ENCODE data around the gene EXD3.
A peak's percentile ranks its signal among the peaks of the same experiment; 100 is the strongest.
"Not testable (repeated sequence)": the region's sequence is repeated elsewhere in the genome, so short reads cannot be mapped to it uniquely, and the experiment has no call there.

EXD3 gene

GRCh38 chr9:137454597-137455358, 31.8 kb upstream of the EXD3 start:
- H3K36me3 ChIP-seq, result peaks cover 53% of the 10 kb centered on the region
- H3K4me1 ChIP-seq, result peaks cover 36% of the 10 kb centered on the region
- peak overlapping the region; percentile 44 for H3K4me3 ChIP-seq (ENCODE audit: low read depth, low read length)
- no peaks in the 10 kb centered on the region for H3K27me3 ChIP-seq
- peak; percentile 86 for DNase-seq
- no peak for TF ChIP-seq CTCF (IDR thresholded peaks at IDR 0.05; ENCODE audit: low read depth, low read length)
- H3K9me3 ChIP-seq, result no peaks in the 10 kb centered on the region

GRCh38 chr9:137454145-137454596, 31.2 kb upstream of the EXD3 start:
- peak; percentile 74 for DNase-seq
- H3K9me3 ChIP-seq, result no peaks in the 10 kb centered on the region
- TF ChIP-seq CTCF (IDR thresholded peaks at IDR 0.05; ENCODE audit: low read depth, low read length), result no peak
- H3K4me3 ChIP-seq (ENCODE audit: low read depth, low read length), result peak overlapping the region; percentile 44
- H3K27me3 ChIP-seq, result no peaks in the 10 kb centered on the region
- peaks cover 32% of the 10 kb centered on the region for H3K4me1 ChIP-seq
- H3K36me3 ChIP-seq, result peaks cover 59% of the 10 kb centered on the region

- Histone ChIP-seq H3K36me3 (peaks cover 64% of the 10 kb centered on the region), H3K4me1 (peaks cover 32% of the 10 kb centered on the region), H3K27me3 (no peaks in the 10 kb centered on the region), H3K9me3 (no peaks in the 10 kb centered on the region), H3K4me3 (ENCODE audit: low read depth, low read length) (no peak overlapping the region)
- TF ChIP-seq CTCF (IDR thresholded peaks at IDR 0.05; ENCODE audit: low read depth, low read length), result no peak
- peak; percentile 85 for DNase-seq
These were observed 30.7 kb upstream of the EXD3 start for GRCh38 chr9:137453643-137454081.

GRCh38 chr9:137452761-137453642, 30.0 kb upstream of the EXD3 start:
- no peak for TF ChIP-seq CTCF (IDR thresholded peaks at IDR 0.05; ENCODE audit: low read depth, low read length)
- DNase-seq, result peak; percentile 17
- Histone ChIP-seq H3K36me3 (peaks cover 61% of the 10 kb centered on the region), H3K9me3 (no peaks in the 10 kb centered on the region), H3K27me3 (no peaks in the 10 kb centered on the region), H3K4me3 (ENCODE audit: low read depth, low read length) (no peak overlapping the region), H3K4me1 (peaks cover 31% of the 10 kb centered on the region)

GRCh38 chr9:137452006-137452760, 29.2 kb upstream of the EXD3 start:
- Histone ChIP-seq H3K4me1 (peaks cover 23% of the 10 kb centered on the region), H3K4me3 (ENCODE audit: low read depth, low read length) (no peak overlapping the region), H3K27me3 (no peaks in the 10 kb centered on the region), H3K36me3 (peaks cover 52% of the 10 kb centered on the region), H3K9me3 (no peaks in the 10 kb centered on the region)
- no peak for TF ChIP-seq CTCF (IDR thresholded peaks at IDR 0.05; ENCODE audit: low read depth, low read length)
- DNase-seq, result no peak

- H3K27me3 ChIP-seq; H3K4me3 ChIP-seq (ENCODE audit: low read depth, low read length); H3K9me3 ChIP-seq; DNase-seq: not testable (repeated sequence)
- Histone ChIP-seq H3K4me1 (peaks cover 22% of the 10 kb centered on the region), H3K36me3 (peaks cover 46% of the 10 kb centered on the region)
These were observed 28.5 kb upstream of the EXD3 start for GRCh38 chr9:137451264-137452005.

GRCh38 chr9:137450539-137451222, 27.7 kb upstream of the EXD3 start:
- not testable (repeated sequence) for H3K9me3 ChIP-seq; H3K27me3 ChIP-seq; DNase-seq; H3K4me3 ChIP-seq (ENCODE audit: low read depth, low read length)
- peaks cover 16% of the 10 kb centered on the region for H3K4me1 ChIP-seq
- peaks cover 39% of the 10 kb centered on the region for H3K36me3 ChIP-seq
